ENCODE results near the gene RNF17.

Gene RNF17, protein sequence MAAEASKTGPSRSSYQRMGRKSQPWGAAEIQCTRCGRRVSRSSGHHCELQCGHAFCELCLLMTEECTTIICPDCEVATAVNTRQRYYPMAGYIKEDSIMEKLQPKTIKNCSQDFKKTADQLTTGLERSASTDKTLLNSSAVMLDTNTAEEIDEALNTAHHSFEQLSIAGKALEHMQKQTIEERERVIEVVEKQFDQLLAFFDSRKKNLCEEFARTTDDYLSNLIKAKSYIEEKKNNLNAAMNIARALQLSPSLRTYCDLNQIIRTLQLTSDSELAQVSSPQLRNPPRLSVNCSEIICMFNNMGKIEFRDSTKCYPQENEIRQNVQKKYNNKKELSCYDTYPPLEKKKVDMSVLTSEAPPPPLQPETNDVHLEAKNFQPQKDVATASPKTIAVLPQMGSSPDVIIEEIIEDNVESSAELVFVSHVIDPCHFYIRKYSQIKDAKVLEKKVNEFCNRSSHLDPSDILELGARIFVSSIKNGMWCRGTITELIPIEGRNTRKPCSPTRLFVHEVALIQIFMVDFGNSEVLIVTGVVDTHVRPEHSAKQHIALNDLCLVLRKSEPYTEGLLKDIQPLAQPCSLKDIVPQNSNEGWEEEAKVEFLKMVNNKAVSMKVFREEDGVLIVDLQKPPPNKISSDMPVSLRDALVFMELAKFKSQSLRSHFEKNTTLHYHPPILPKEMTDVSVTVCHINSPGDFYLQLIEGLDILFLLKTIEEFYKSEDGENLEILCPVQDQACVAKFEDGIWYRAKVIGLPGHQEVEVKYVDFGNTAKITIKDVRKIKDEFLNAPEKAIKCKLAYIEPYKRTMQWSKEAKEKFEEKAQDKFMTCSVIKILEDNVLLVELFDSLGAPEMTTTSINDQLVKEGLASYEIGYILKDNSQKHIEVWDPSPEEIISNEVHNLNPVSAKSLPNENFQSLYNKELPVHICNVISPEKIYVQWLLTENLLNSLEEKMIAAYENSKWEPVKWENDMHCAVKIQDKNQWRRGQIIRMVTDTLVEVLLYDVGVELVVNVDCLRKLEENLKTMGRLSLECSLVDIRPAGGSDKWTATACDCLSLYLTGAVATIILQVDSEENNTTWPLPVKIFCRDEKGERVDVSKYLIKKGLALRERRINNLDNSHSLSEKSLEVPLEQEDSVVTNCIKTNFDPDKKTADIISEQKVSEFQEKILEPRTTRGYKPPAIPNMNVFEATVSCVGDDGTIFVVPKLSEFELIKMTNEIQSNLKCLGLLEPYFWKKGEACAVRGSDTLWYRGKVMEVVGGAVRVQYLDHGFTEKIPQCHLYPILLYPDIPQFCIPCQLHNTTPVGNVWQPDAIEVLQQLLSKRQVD (N-terminal part only)

DNA sequence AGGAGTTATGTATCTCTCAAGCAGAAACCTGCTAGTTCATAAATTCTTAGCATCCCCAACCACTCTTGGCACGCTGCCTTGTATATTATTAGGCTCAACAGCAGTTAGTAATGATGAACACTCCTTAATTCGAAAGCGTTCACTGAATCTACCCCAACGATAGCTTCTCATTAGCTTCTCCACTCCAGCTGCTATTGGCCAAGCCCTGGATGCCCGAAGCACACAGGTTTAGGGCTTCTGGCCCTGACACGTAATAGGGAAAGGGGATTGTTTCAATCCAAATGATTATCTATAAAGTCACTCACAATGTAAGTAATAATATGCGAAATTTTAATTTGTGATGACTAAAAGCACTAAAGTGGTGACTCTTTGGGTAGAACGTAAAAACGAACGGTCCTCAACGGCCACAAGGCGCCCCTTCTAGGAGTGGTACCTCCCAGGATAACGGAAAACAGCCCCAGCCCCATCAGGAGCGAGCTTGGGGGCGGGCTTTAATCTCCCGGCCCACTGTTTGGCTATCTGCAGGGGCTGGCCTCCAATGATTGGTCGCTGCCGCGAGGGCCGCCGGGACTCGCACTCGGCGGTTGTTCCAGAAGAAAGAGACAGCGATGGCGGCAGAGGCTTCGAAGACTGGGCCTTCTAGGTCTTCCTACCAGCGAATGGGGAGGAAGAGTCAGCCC lies at the start of gene RNF17:
Gene RNF17, plus strand, starts transcription at position 574 of the 680 bp plus-strand sequence. Its CDS starts 35 bp downstream, at position 609.
- DNase-seq (ENCODE audit: low spot score), result no peak

DNA sequence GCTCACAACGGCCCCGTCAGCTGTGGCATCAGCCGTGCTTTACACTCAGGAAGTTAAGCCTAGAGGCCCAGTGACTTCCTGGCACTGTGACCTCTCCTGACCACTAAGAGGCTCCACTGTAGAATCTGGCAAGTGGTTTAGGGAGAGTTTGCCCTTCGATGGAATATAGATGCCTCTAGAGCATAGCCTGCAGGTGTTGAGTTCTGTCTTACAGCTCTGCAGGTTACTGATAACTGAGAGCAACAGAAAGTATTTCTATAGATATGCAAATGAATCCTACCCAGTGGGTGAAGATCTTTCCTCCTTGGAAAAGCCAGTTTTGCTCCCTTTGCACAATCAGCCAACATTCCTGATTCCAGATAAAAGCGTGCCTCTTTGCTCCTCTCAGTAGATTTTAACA lies 48.0 kb upstream of the RNF17 start:
- DNase-seq (ENCODE audit: low spot score), result no peak

- no peak for DNase-seq (ENCODE audit: low spot score)
Observed at GRCh38 chr13:24716446-24716845, 47.5 kb upstream of the RNF17 start.

- DNase-seq (ENCODE audit: low spot score), result no peak
Observed at GRCh38 chr13:24717217-24717616, 46.8 kb upstream of the RNF17 start.

DNA sequence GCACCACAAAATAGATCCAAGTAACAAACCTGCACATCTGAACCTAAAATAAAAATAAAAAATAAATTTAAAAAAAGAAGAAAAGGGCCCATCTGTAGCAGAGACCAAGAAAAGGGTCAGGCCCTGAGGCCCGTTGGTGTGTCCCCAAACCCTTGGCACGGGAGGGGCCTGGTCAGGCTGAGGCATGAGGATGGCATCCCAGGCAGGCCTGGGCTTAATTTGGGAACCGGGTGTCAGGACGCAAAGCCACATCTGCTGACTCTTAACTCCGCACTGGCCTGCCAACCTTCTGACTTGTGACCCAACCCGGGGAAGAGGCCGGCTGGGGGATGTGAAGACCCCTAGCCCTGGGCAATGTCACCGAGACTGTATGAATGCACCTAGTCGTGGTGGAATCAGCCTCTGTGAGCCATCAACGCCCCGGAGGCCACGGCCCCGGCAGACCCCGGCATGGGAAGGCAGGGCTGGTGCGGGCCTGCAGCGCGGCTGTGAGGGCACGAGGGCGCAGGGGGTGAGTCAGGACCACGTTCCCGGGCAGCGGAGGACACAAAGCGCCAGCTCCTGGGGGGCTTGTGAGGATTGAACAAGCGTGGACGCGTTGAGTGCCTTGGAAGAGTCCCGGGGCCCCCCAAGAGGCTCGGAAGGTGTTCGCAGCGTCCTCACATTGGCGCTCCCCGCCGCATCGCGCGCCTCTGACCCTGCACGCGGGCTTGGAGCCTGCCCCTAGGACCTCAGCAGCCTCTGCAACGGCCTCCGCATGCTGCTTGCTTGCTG lies 45.6 kb upstream of the RNF17 start:
- no peak for DNase-seq (ENCODE audit: low spot score)

DNA sequence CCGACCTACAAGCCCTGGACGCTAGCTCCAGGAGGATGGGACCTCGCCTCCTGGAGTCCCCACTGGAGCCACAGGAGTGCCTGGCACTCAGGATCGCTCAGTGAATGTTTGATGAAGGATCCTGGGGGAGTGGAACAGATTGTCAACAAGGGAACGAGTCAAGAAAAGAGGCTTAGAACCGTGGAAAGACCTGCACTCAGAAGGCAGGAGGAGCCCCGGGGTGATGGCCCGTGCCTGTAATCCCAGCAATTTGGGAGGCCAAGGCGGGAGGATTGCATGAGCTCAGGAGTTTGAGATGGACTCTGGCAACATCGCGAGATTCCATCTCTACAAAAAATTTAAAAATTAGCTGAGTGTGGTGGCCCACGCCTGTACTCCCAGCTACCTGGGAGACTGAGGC lies 44.8 kb upstream of the RNF17 start:
- DNase-seq (ENCODE audit: low spot score), result no peak

GRCh38 chr13:24723206-24723605 lies 40.8 kb upstream of the RNF17 start:
- DNase-seq (ENCODE audit: low spot score), result no peak

DNA sequence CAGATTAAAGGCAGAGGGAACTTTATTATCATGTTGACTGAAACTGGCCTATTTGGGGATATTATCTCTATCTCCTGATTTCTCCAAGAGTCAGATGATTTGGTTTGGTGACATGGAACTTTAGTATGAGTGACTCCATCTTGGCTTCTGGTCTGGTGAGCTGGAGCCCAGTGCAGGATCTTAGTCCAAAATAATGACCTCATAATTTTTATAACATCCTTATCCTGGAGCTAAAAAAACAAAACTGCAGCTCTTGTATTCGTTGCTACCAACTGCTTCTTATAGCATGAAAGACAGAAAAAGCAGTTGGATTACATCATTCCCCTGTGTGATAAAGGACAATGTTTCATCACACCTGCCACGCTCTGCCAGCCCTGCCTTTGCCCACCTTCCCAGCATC lies 39.3 kb upstream of the RNF17 start:
- DNase-seq (ENCODE audit: low spot score), result no peak

DNA sequence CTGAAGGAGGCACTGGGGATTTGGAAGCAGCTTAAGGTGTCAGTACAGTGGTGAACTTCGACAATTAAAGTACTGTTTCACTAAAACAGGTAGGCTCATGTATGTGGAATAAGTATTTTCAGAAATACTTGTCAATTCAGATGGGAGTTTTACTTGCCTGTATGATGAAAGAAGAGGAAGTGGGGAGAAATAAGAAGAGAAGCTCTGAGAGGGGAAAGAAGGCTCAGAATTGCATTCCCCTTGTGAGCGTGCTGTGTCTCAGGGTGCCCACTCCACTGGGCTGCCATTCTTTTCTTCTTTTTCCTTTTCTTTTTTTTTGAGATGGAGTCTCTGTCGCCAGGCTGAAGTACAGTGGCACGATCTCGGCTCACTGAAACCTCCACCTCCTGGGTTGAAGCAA lies 38.6 kb upstream of the RNF17 start:
- DNase-seq (ENCODE audit: low spot score), result no peak

GRCh38 chr13:24727731-24728601 lies 36.0 kb upstream of the RNF17 start:
- DNase-seq (ENCODE audit: low spot score), result peak; percentile 89

GRCh38 chr13:24730873-24731567 lies 32.9 kb upstream of the RNF17 start:
- peak; percentile 35 for DNase-seq (ENCODE audit: low spot score)

GRCh38 chr13:24734950-24735349 lies 29.0 kb upstream of the RNF17 start:
- no peak for DNase-seq (ENCODE audit: low spot score)

- no peak for DNase-seq (ENCODE audit: low spot score)
Observed at GRCh38 chr13:24737042-24737441, 26.9 kb upstream of the RNF17 start.

- no peak for DNase-seq (ENCODE audit: low spot score)
Observed at GRCh38 chr13:24738366-24738847, 25.6 kb upstream of the RNF17 start.

DNA sequence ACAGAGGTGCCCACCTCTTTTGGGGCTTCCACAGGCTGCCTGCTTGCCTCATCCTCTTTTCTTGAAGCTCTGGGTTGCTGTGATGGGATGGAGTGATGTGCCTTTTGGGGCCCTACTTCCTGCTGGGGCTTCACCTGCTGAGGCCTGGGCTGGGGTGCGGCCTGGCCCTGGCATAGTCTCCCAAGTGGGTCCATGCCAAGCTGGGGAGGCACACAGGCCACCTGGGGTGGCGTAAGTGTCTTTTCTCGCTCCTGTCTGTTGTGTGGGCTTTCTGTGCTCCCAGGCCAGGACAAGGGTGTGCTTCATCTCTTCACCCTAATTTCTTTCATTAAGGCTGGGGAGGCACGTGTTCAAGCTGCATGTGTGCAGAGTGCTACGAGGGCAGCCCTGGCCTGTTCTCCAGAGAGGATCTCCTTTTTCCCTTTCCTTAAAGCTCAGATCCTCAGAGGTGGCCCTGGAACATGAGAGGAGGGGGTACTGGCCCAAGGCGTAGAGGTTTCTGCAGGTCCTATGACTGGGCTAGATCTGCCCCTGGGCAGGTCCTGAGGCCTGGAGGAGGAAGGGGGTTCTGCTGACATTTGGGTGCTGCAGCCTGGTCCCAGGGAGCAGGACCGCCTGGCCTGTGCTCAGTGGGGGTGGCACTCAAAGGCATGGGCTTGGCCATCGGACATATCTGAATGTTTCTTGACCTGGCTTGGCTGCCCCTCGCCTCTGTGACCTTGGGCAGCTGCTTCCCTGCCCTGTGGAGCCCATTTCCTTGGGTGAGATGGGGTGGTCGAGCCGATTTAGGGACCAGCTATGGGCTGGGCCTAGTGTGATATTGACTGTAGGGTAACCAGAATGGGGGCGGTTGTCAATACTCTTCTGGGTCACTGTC lies 23.7 kb upstream of the RNF17 start:
- DNase-seq (ENCODE audit: low spot score), result no peak

GRCh38 chr13:24741016-24741662 lies 22.8 kb upstream of the RNF17 start:
- DNase-seq (ENCODE audit: low spot score), result peak; percentile 44

DNA sequence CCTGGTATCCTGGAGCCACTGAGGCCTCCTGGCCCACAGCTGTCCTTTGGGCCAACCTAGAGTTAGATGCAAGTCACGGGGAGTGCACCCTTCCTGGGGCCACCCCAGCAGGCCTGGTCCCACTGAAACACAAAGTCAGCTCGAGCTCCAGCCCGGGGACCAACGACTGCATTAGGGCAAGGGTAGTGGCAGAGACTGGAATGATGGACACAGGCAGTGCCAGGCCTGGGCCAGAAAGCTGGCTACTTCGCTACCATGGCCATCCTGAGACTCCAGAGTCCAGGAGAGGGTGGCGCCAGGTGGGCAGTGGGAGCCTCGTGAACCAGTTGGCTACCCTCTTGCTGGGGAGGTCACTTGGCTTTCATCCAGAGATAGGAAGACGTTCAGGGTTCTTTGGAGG lies 22.2 kb upstream of the RNF17 start:
- DNase-seq (ENCODE audit: low spot score), result no peak
